CD4-positive, alpha-beta T cell treated with Interferon alpha-2 for 1 hour (primary cell): ENCODE measurements around the gene LMAN2.
"Not testable (repeated sequence)": the region's sequence is repeated elsewhere in the genome, so short reads cannot be mapped to it uniquely, and the experiment has no call there.

Source experiments
- DNase-seq, 2 donors: peaks; one replicate each; pipeline ENCODE4 v3.0.0-alpha.2; 2020 to 2022

LMAN2 gene

GRCh38 chr5:177344891-177345290 is 6.6 kb downstream of the LMAN2 start:
- no peak for DNase-seq

- no peak for DNase-seq
Measured at GRCh38 chr5:177343777-177344176, 7.7 kb downstream of the LMAN2 start.

GRCh38 chr5:177343000-177343399 is 8.5 kb downstream of the LMAN2 start:
- not testable (repeated sequence) for DNase-seq

- no peak for DNase-seq
Measured at GRCh38 chr5:177339107-177339638, 12.3 kb downstream of the LMAN2 start.

- no peak for DNase-seq
Measured at GRCh38 chr5:177338251-177339106, 13.0 kb downstream of the LMAN2 start.

- no peak for DNase-seq
Measured at GRCh38 chr5:177336603-177337494, 14.6 kb downstream of the LMAN2 start.

- peak; percentile 25 to 27 for DNase-seq
Measured at GRCh38 chr5:177336112-177336511, 15.4 kb downstream of the LMAN2 start.

GRCh38 chr5:177335701-177336065 is 15.8 kb downstream of the LMAN2 start:
- no peak for DNase-seq

- no peak for DNase-seq
Measured at GRCh38 chr5:177334781-177335700, 16.4 kb downstream of the LMAN2 start.

- DNase-seq: no peak
Measured at GRCh38 chr5:177334155-177334551, 17.3 kb downstream of the LMAN2 start.

GRCh38 chr5:177333420-177334154 is 17.9 kb downstream of the LMAN2 start:
- no peak for DNase-seq

GRCh38 chr5:177332896-177333260 is 18.6 kb downstream of the LMAN2 start:
- no peak for DNase-seq

GRCh38 chr5:177332031-177332895 is 19.2 kb downstream of the LMAN2 start:
- no peak for DNase-seq

GRCh38 chr5:177330991-177331842 is 20.3 kb downstream of the LMAN2 start:
- no peak for DNase-seq

- DNase-seq: no peak
Measured at GRCh38 chr5:177329883-177330282, 21.6 kb downstream of the LMAN2 start.

GRCh38 chr5:177328545-177329231 is 22.8 kb downstream of the LMAN2 start:
- no peak for DNase-seq

- DNase-seq: peak in 1 of 2 donors; percentile 33
Measured at GRCh38 chr5:177327539-177328522, 23.6 kb downstream of the LMAN2 start.

- no peak for DNase-seq
Measured at GRCh38 chr5:177325868-177326381, 25.5 kb downstream of the LMAN2 start.
